T-helper 1 cell (primary cell): ENCODE data around the gene ELOF1.
"Not testable (repeated sequence)": the region's sequence is repeated elsewhere in the genome, so short reads cannot be mapped to it uniquely, and the experiment has no call there.

ENCODE experiments used
- DNase-seq, 5 donors: peaks; one replicate each; pipeline ENCODE4 v3.0.0-alpha.2; 2012 to 2020

Gene ELOF1

GRCh38 chr19:11566164-11566563, 7.1 kb upstream of the ELOF1 start:
- DNase-seq = no peak

- not testable (repeated sequence) for DNase-seq
These were observed 6.6 kb upstream of the ELOF1 start for GRCh38 chr19:11565649-11565980.

- DNase-seq = not testable (repeated sequence)
These were observed 5.2 kb upstream of the ELOF1 start for GRCh38 chr19:11564082-11564807.

GRCh38 chr19:11563532-11563931, 4.5 kb upstream of the ELOF1 start:
- DNase-seq = no peak

GRCh38 chr19:11560404-11561051, 1.5 kb upstream of the ELOF1 start:
- DNase-seq = peak in 4 of 5 donors; percentile 35 to 82 (median 42)

GRCh38 chr19:11556634-11557420, 2.2 kb downstream of the ELOF1 start:
- no peak for DNase-seq

GRCh38 chr19:11555246-11555645, 3.8 kb downstream of the ELOF1 start:
- DNase-seq = no peak

GRCh38 chr19:11554160-11554559, 4.9 kb downstream of the ELOF1 start:
- DNase-seq = peak in 1 of 5 donors; percentile 43

GRCh38 chr19:11552666-11553372, 6.2 kb downstream of the ELOF1 start:
- DNase-seq = no peak

GRCh38 chr19:11551603-11552235, 7.3 kb downstream of the ELOF1 start:
- DNase-seq = no peak

GRCh38 chr19:11550265-11550664, 8.8 kb downstream of the ELOF1 start:
- no peak for DNase-seq

GRCh38 chr19:11549386-11549953, 9.6 kb downstream of the ELOF1 start:
- no peak for DNase-seq

- DNase-seq = no peak
These were observed 10.9 kb downstream of the ELOF1 start for GRCh38 chr19:11547929-11548700.

GRCh38 chr19:11541238-11541637, 17.8 kb downstream of the ELOF1 start:
- DNase-seq = no peak

- no peak for DNase-seq
These were observed 18.4 kb downstream of the ELOF1 start for GRCh38 chr19:11540645-11541044.

- DNase-seq = no peak
These were observed 19.3 kb downstream of the ELOF1 start for GRCh38 chr19:11539495-11540365.

GRCh38 chr19:11538232-11539036, 20.6 kb downstream of the ELOF1 start, which contains the start of gene CNN1:
CNN1 (plus strand) TSS chr19:11538851; CDS start chr19:11538928, 77 bp downstream.
- no peak for DNase-seq

- DNase-seq = peak; percentile 70 to 85 (median 78)
These were observed 23.0 kb downstream of the ELOF1 start for GRCh38 chr19:11535792-11536595.
